Raji (cell line): ENCODE measurements around the gene NUMA1.

Source experiments
- POLR2A ChIP-seq: IDR thresholded peaks from 2 replicates; pipeline ENCODE4 v1.6.1; 2011; ENCODE audit warnings: low read depth, low read length, control low read depth; ENCODE audit not compliant: insufficient read depth

NUMA1 gene

DNA sequence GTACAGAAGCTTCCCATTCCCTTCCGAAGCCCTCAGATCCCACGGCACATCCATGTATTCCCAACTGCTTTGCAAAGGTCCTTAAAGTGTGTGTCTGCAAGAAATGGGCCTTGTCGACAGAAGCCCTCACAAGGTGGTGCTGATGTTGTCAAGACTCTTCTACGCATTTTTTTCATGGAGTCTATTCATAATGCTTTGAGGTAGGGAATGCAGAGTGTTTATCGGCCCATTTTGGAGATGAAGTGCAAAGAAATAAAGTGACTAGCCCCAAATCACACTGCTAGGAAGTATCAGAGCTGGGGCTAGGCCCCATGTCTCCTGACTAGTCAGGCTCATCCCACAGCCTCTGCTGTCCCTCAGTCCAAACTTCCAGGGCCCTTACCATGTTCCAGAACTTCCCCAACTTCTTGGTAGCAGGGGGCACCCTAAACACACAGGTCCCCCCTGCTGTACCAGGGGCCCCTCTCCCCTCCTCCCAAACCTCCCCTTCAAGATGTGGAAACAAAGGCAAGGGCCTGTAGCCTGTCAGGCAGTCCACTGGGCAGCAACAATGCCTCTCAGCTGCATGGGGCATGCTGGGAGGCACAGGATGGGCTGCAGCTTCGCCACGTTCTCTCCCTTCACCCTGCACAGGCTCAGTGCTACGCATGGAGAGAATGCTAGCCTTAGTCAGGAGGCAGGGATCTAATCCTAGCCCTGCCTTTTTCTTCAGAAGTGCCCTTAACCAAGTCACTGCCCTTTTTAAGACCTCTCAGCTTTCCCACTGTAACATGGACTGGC, 73.8 kb downstream of the NUMA1 start:
- no peak for TF ChIP-seq POLR2A

DNA sequence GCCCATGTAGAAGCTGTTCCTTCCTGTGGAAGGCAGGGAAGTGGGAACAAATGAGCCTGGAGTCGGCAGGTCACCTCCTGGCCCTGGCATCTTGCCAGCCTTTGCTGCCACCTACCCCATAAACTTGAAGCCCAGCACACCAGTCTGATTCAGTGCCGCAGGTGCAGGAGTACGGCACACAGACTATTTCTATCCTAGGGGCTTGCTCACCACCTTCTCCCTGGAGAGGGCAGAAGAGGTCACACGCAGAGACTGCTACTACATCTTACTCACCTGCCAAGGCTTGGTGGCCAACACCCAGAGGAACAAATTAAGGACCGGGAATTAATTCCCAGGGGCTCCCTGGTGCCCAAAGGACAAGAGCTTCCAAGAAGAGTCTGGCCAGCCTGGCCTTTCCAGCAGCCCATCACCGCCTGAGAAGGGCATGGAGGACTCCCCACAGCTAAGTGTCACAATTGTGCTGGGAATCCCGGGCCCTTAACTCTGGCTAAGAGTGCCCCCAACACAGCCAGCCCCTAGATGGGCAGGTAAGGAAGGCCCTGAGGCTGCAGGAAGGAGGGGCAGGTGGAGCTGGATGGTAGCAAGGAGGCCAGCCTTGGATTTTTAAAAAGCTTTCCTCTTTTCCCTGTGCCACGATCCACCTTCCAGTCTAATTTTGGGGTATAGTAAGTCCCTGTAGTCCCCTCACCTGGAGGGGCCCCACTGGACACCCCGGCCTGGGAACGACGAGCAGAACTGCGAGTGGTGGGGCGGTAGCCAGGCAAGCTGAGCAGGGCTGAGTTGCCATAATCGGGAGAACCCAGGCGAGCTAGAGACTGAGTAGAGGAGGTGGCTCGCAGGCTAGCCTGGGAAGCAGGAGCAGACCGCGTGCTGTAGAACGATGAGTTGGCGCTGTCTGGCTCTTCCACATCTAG, 74.7 kb downstream of the NUMA1 start:
- TF ChIP-seq POLR2A = no peak

DNA sequence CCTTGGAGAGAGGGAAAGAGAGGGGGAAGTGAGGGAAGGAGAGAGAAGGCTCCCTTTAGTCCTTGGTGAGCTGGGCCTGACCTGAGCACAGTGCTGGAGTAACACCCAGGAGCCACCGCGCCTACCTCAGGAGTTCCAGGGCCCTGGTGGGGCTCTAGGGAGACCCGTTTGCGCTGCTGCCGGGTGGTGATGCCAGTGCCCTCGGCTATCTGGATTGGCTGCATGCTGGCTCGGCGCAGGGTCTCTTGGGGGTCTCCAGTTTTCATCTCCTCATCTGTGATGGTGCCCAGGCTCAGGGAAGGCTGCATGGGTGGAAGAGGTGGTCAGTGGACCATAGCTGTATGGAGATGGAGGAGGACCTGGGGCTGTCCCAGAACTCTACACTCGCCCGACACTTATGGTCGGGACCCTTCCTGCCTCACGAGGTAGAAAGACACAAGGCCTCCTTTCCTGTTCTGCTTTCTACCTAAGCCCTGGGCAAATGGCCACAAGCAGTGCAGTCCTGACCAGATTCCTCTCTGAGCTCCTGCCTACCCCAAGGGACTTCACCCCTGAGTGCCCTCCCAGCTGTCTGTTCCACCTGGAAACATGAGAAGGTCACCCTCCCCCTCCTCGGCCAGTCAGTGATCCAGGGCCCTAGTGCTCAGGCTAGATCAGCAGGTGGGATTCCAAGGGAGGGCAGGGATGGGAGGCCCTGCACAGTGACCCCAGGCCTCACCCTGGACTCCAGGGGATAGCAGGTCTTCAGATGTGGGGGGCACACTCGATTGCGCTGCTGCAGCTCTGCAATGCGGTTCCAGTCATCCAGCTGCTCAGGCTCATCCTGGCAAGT, 75.6 kb downstream of the NUMA1 start:
- no peak for TF ChIP-seq POLR2A

DNA sequence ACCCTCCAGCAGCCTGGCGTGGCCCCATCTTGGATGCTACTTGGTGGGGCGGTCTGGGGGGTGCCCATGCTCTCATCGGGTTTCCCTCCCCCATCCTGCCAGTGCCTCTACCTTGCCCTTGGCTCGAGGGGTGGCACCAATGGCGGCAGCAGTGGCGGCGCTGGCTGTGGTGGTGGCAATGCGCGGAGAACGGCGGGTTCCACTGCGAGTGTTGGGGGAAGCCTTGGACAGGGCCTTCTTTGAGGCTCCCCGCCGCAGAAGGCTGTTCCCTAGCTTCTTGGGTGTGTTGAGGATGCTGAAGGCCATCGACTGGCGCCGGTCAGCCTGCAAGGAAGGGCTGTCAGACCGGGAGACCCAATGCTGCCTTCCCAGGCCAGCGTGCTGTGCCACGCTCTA, 76.6 kb downstream of the NUMA1 start:
- no peak for TF ChIP-seq POLR2A

DNA sequence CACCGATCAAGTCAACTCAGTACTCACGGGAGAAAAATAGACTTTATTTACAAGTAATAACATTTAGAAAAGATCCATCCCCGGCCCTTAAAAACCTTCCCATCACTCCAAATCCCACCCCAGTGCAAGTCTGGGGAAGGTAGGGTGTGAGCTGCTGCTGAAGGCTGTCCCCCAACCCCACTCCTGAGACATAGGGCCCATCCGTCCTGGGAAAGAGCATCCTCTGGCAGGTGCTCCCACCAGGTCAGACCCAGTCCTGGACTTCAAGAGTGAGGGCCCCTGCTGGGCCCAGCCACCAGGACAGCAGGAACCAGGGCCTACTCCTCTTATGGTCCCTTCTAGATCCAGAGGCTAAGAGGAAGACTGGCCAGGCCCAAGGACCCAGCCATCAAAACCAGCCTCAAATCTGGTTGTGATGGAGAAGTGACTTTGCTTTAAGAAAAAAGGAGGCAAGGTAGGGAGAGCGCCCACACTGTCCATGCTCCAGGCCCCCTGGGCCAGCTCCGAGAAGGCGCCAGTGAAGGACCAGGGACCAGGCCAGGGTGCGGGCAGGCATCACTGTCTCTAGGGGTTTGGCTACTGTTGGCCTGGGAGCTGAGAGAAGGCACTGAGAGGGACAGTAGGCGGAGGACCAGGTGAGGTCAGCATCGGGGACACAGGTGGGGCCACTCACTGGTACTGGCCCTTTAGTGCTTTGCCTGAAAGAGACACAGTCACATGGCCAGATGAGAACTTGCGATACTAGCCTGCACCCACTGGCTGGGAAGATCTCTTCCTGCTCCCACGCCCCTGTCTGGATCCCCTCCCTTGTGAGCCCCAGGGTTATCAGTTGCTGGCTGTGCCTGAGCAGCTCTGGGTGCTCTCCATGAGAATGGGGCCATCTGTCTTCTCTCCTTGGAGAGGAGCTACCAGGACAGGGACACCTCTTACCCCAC, 77.2 kb downstream of the NUMA1 start:
- no peak for TF ChIP-seq POLR2A

DNA sequence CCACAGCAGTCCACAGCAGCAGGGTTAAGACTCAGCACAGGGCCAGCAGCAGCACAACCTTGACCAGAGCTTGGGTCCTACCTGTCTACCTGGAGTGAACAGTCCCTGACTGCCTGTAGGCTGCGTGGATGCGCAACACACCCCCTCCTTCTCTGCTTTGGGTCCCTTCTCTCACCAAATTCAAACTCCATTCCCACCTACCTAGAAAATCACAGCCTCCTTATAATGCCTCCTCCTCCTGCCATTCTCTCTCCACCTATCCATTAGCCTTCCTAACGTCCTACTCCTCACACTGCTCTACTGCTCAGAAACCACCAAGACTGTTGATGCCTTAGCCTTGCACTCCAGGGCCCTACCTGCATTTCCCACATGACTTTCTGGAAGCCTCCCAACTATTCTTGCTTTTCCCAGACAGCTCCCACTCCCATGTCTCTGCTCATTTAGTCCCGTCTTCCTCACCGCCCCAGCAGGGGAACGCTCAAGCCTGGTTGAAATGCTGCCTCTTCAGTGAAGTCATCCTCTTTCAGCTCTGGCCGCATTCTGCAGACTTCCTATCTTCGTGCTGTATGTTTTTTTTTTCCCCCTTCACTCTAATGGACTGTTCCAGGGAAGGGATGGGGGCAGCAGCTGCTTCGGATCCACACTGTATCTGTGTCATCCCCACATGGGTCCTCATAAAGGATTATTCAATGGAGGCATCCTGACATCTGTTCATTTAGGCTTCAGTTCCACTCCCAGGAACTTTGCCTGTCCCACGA, 78.3 kb downstream of the NUMA1 start:
- no peak for TF ChIP-seq POLR2A

DNA sequence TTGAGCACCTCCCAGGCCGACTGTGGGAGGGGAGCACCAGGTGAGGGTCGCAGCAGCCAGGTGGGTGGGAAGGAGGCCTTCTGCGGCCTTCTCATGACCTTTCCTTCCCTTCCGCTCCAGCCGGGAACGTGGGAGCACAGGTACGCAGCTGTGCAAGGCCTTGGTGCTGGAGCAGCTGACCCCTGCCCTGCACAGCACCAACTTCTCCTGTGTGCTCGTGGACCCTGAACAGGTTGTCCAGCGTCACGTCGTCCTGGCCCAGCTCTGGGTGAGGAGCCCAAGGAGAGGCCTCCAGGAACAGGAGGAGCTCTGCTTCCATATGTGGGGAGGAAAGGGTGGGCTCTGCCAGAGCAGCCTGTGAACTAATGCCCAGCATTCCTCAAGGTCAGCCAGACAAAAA, 79.1 kb downstream of the NUMA1 start:
- TF ChIP-seq POLR2A = no peak

DNA sequence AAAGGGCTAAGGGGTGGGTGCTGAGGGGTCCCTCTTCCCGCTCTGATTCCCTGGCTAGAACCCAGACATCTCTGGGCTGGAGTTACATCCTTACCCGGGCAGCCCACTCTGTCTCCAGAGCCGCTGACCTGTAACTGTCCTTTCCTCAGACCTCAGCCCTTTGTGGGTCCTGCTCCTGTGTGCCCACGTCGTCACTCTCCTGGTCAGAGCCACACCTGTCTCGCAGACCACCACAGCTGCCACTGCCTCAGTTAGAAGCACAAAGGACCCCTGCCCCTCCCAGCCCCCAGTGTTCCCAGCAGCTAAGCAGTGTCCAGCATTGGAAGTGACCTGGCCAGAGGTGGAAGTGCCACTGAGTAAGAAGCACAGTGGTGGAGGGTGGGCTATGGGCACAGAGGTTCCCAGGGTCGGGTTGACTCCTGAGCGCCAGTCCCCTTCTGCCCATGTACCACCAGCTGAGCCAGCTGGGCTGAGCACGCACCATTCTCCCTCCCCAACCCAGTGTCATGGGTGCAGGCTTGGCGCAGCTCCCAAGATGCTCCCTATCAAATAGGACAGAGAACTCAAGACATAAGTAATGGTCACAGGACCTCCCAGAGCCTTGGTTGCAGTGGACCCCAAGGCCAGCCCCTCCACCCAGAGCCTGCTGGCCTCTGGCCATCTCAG, 80.0 kb downstream of the NUMA1 start:
- no peak for TF ChIP-seq POLR2A

DNA sequence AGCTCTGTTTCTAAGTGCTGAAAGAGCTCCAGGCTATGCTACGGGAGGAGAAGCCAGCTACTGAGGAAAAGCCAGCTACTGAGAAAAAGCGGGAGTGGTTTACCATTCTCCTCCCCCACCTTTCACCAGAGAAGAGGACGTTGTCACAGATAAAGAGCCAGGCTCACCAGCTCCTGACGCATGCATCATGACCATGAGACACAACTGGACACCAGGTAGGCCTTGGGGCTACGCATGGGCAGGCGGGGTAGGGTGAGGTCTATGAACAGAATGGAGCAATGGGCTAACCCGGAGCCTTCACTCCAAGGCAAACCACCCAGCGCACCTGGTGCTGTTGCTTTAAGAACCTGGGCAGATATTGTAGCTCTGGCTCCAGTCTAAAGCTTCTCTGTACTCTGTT, 80.5 kb downstream of the NUMA1 start:
- no peak for TF ChIP-seq POLR2A

DNA sequence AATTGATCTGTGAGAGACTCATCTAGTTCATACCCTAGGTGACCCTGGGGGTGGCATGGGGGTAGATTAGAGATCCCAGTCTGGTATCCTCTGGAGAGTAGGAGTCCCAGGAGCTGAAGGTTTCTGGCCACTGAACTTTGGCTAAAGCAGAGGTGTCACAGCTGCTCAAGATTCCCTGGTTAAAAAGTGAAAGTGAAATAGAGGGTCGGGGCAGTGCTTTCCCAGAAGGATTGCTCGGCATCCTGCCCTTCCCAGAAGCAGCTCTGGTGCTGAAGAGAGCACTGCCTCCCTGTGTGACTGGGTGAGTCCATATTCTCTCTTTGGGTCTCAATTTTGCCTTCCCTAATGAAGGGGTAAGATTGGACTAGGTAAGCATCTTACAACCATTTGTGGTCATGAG, 81.0 kb downstream of the NUMA1 start:
- TF ChIP-seq POLR2A = no peak

DNA sequence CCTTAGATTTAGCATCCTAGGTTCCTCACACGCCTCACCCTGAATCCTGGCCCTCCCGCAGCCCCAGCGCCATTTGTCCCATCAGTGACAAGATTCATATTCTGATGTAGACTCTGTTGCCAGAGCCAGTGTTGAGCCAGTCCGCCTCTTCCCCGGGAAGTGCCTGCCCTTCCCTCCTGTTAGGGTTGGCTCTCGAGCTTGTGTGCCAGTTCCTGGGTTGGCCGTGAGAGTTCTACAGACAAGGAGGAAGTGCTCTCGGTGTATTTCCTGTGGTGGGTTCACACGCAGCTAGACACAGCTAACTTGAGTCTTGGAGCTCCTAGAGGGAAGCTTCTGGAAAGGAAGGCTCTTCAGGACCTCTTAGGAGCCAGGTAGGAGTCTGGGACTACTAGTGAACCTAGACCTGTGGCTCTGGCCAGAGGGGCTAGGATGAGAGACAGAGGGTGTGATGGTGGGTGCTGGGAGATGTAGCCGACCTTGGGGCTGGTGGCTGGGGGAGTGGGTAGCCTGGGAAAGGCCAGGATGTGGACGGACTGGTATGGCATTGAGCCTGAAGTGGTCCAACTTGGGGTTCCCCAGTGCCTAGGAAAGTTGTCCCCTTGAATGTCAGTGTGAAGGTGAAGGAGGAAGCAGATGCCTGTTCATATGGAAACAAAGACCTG, 81.6 kb downstream of the NUMA1 start, which contains the start of gene IL18BP:
Gene IL18BP (plus strand): TSS at position 261 of the 662 bp plus-strand sequence. CDS start 1,076 bp downstream, outside the sequence.
- TF ChIP-seq POLR2A = no peak

DNA sequence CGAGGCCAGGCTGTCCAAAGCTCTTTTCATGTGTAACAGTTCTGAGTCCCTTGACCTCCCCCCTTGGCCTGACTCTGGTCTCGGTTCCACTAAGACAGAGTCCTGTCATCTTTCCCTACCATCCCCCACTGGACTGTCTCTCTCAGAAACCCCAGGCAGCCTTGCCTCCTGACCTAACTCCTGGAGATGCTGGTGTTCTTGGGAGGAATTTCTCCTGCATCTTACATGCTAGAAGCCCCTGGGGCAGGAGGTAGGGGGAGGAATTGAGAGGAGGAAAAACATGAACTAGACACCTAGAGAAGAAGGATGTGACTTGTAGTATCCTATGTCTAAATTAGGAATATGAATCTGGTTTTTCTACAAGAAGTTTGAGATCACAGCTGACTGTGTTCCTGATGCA, 82.3 kb downstream of the NUMA1 start:
- no peak for TF ChIP-seq POLR2A
